HepG2 (cell line): ENCODE measurements around the gene NUP93. TPM values are rescaled to one million over a fixed set of nuclear protein-coding genes. Genes with fewer than 3 reads are reported as not detected.

Source experiments
- ATAC-seq: fragments of 200-7000 bp; cut with Tn5 transposase; 3 replicates; pipeline ENCODE4 v1.9.1; 2020; ENCODE audit warnings: mild to moderate bottlenecking, moderate library complexity
- BruUV-seq: library from RNA; stranded (reverse); fragments of 400-500 nt; replicated peaks from 2 replicates; lab custom pipeline; 2021; lab: Mats Ljungman, UMichigan
- CTCF ChIA-PET: fragments of 300-600 bp; formaldehyde crosslinking; extraction: SDS; loops from one replicate; lab custom pipeline; 2021; ENCODE audit warnings: low total read pairs, inconsistent platforms, low intra/inter-chr PET ratio; lab: Yijun Ruan, JAX
- POLR2A ChIA-PET: fragments of 350-600 bp; sonication (Branson Sonifier 250); formaldehyde crosslinking; loops from one replicate; lab custom pipeline; 2020; ENCODE audit warnings: antibody characterized with exemption, inconsistent platforms; lab: Yijun Ruan, JAX
- DNase-seq: peaks from one replicate; pipeline ENCODE4 v3.0.0-alpha.2; 2015; ENCODE audit warnings: low spot score
- FAIRE-seq: peaks from 3 replicates; lab custom pipeline; 2011; peaks lifted over from hg19 to GRCh38; lab: Jason Lieb, UNC
- H2AFZ ChIP-seq: one replicate; pipeline ENCODE4 v1.6.1; 2011; ENCODE audit warnings: low read length, inconsistent platforms
- H3K27ac ChIP-seq: fragments of 300-600 bp; 3 replicates; pipeline ENCODE4 v1.8.0; 2011; ENCODE audit warnings: mixed run types, mild to moderate bottlenecking, mixed read lengths, low read length, inconsistent platforms; ENCODE audit not compliant: insufficient read depth; ENCODE audit errors: extremely low read length
- H3K27me3 ChIP-seq, 2 experiments: fragments of 200-600 bp in 1 of 2; 2 replicates in 1 of 2; 3 replicates in 1 of 2; pipeline versions ENCODE4 v1.6.0 to v1.8.0; 2011; ENCODE audit warnings: low read length in 2 of 2, mild to moderate bottlenecking in 2 of 2, moderate library complexity in 2 of 2, inconsistent platforms in 1 of 2; ENCODE audit not compliant: insufficient read depth in 2 of 2, control insufficient read depth in 1 of 2
- H3K36me3 ChIP-seq, 2 experiments: fragments of 200-600 bp in 1 of 2; replicated peaks in 1 of 2; 2 replicates in 1 of 2; 3 replicates in 1 of 2; pipeline versions ENCODE4 v1.5.1 to v1.8.0; 2011; ENCODE audit warnings: low read length in 2 of 2, inconsistent platforms in 1 of 2; ENCODE audit not compliant: insufficient read depth in 2 of 2, control insufficient read depth in 1 of 2
- H3K4me1 ChIP-seq: 2 replicates; pipeline ENCODE4 v1.5.1; 2012; ENCODE audit warnings: low read length, inconsistent platforms; ENCODE audit not compliant: insufficient read depth
- H3K4me2 ChIP-seq: 2 replicates; pipeline ENCODE4 v1.6.0; 2011; ENCODE audit warnings: low read depth, low read length, inconsistent platforms
- H3K4me3 ChIP-seq, 3 experiments: fragments of 200-600 bp in 1 of 3; sonication (generic), shearing (Covaris generic) in 1 of 3; replicated peaks in 1 of 3; 2 replicates each; pipeline ENCODE4 v1.5.1; 2011 to 2016; ENCODE audit warnings: low read length in 3 of 3, inconsistent platforms in 2 of 3, low read depth in 2 of 3, mild to moderate bottlenecking in 2 of 3, control low read depth in 1 of 3, mixed read lengths in 1 of 3; ENCODE audit not compliant: insufficient read depth in 1 of 3
- H3K79me2 ChIP-seq: one replicate; pipeline ENCODE4 v1.6.1; 2011; ENCODE audit warnings: low read length, inconsistent platforms; ENCODE audit not compliant: insufficient read depth
- H3K9ac ChIP-seq: 2 replicates; pipeline ENCODE4 v1.6.0; 2011; ENCODE audit warnings: mild to moderate bottlenecking, low read depth, low read length, inconsistent platforms; ENCODE audit not compliant: insufficient read depth
- H3K9me3 ChIP-seq: 2 replicates; pipeline ENCODE4 v1.5.1; 2012; ENCODE audit warnings: mild to moderate bottlenecking, low read length
- H4K20me1 ChIP-seq: 2 replicates; pipeline ENCODE4 v1.6.0; 2011; ENCODE audit warnings: inconsistent platforms, mild to moderate bottlenecking, low read length, moderate library complexity; ENCODE audit not compliant: insufficient read depth
- ARHGAP35 ChIP-seq: sonication (generic); formaldehyde crosslinking; IDR thresholded peaks from 2 replicates; pipeline ENCODE4 v1.9.0; 2022; ENCODE audit warnings: mild to moderate bottlenecking, inconsistent platforms, moderate library complexity, missing genetic modification reagents, borderline replicate concordance
- ELF3 ChIP-seq: IDR thresholded peaks from 2 replicates; pipeline ENCODE4 v1.6.1; 2016; ENCODE audit warnings: missing genetic modification reagents, missing compliant biosample characterization
- GATAD2A ChIP-seq: IDR thresholded peaks from 2 replicates; pipeline ENCODE4 v1.6.1; 2016
- SOX5 ChIP-seq: IDR thresholded peaks from 2 replicates; pipeline ENCODE4 v1.6.1; 2016; ENCODE audit warnings: borderline replicate concordance
- SP2 ChIP-seq: sonication (generic); formaldehyde crosslinking; IDR thresholded peaks from 2 replicates; pipeline ENCODE4 v1.5.1; 2020; ENCODE audit warnings: mild to moderate bottlenecking, missing genetic modification reagents
- YEATS2 ChIP-seq: sonication (generic); formaldehyde crosslinking; IDR thresholded peaks from 2 replicates; pipeline ENCODE4 v1.4.0; 2020; ENCODE audit warnings: missing genetic modification reagents, borderline replicate concordance
- ZNF451 ChIP-seq: sonication (generic); formaldehyde crosslinking; IDR thresholded peaks from 2 replicates; pipeline ENCODE4 v1.5.0; 2020; ENCODE audit warnings: mild to moderate bottlenecking, missing genetic modification reagents
- WGBS: methylation state at CpG from one replicate; pipeline ENCODE4 v1.1.6; 2017; ENCODE audit warnings: low lambda C conversion rate; 5-methylcytosine and 5-hydroxymethylcytosine counted together
- in situ Hi-C: cut with HindIII; loops from 2 replicates; pipeline ENCODE4 v1.10.0; 2017; ENCODE audit warnings: low pct_unique_long_range_greater_than_20kb; ENCODE audit not compliant: extremely low pct_ligation_motif_present
- intact Hi-C: fragments of 100-400 bp; cut with micrococcal nuclease; formaldehyde crosslinking; loops from one replicate; pipeline ENCODE4 v1.10.0; 2022; ENCODE audit not compliant: unreplicated experiment
- polyA plus RNA-seq, 8 experiments: library from polyadenylated mRNA; depleted of rRNA in 3 of 8; stranded (reverse) in 7 of 8; unstranded in 1 of 8; fragments of >200 nt; fragmentation: Illumina TruSeq in 4 of 8; extraction: Trizol in 4 of 8; gene quantifications; 2 replicates each; pipeline versions ENCODE4 v1.2.1 to v1.2.3, GENCODE V29; 2011 to 2016; ENCODE audit warnings: low read depth in 4 of 8, missing spikeins in 1 of 8, mixed read lengths in 1 of 8; ENCODE audit not compliant: insufficient read depth in 1 of 8
- total RNA-seq, 5 experiments: library from RNA; depleted of rRNA; stranded (reverse); fragments of >200 nt; fragmentation: Illumina TruSeq; extraction: Trizol; gene quantifications; 2 replicates each; pipeline ENCODE4 v1.2.3, GENCODE V29; 2016; ENCODE audit warnings: low read depth in 1 of 5
- TF ChIP-seq, protein P1 (sequence below): sonication (generic); formaldehyde crosslinking; IDR thresholded peaks from 2 replicates; pipeline ENCODE4 v1.5.1; 2020; ENCODE audit warnings: mild to moderate bottlenecking, missing genetic modification reagents, borderline replicate concordance
- TF ChIP-seq, protein P2 (sequence below): IDR thresholded peaks from 2 replicates; pipeline ENCODE4 v1.4.0; 2020; ENCODE audit warnings: mild to moderate bottlenecking, missing genetic modification reagents
- TF ChIP-seq, protein P3 (sequence below): sonication (generic); formaldehyde crosslinking; IDR thresholded peaks from 2 replicates; pipeline ENCODE4 v1.8.1; 2023; ENCODE audit warnings: mild to moderate bottlenecking, missing genetic modification reagents, borderline replicate concordance
- TF ChIP-seq, protein P4 (sequence below), 2 experiments: sonication (generic) in 1 of 2; formaldehyde crosslinking in 1 of 2; IDR thresholded peaks; 2 replicates each; pipeline versions ENCODE4 v1.4.0 to v1.6.1; 2018 to 2020; ENCODE audit warnings: missing genetic modification reagents in 2 of 2, borderline replicate concordance in 1 of 2, low read depth in 1 of 2, mild to moderate bottlenecking in 1 of 2, missing biosample characterization in 1 of 2

The NUP93 gene
- total and polyA plus RNA-seq, 2 of the 13 experiments (the other 11 are each of a cell fraction or from before 2014, with no cell fraction given) = 58.5 to 140 TPM

DNA sequence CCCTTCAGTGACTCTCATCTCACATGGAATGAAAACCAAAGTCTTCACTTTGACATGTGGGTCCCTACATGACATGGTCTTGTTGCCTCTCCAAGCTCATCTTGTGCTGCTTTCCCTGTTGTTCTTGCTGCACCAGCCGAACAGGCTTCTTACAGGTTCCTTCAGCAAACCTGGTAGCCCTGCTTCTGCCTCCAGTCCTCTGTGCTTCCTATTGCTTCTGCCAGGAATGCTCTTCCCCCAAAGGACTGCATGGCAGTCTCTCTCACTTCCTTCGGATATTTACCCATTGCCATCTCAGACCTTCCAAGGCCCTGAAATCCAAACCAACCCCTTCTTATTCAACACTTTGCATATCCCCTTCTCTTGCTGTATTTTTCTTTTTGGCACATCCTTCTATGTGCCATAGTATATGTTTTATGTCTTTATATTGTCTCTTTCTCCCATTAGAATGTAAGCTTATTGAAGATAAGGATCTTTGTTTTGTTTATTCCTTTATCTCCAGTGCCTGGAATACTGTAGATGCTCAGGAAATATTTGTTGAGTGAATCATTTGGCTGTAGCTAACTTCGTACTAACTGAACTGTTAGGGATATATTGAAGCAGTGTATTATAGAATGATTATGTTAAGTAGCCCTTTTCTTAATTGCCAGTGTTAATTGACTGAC, 77.2 kb downstream of the NUP93 start:
- no TSS peak for BruUV-seq
- Histone ChIP-seq H3K9ac (no peak overlapping the region), H3K27me3 (no peaks in the 10 kb centered on the region), H2AFZ (no peak overlapping the region), H3K36me3 (peaks cover 4 to 19% of the 10 kb centered on the region in 2 experiments; a peak in 4 of 5 replicates), H3K9me3 (no peaks in the 10 kb centered on the region), H4K20me1 (no peaks in the 10 kb centered on the region), H3K27ac (peak overlapping the region; percentile 53), H3K4me3 (no peak overlapping the region), H3K79me2 (no peaks in the 10 kb centered on the region), H3K4me2 (no peak overlapping the region), H3K4me1 (peaks cover 35% of the 10 kb centered on the region)
- WGBS = 80% methylated on average over 3 of the region's 3 CpGs
- POLR2A ChIA-PET = interaction anchor here (1.0 to 1.5 kb wide), 3 partner anchors 11 to 44 kb away, joined by 3 to 4 read pairs (median 3); no protein-coding TSS in a partner anchor
- CTCF ChIA-PET = no interaction called here
- DNase-seq (peak; percentile 42), FAIRE-seq (no peak), ATAC-seq (peak; percentile 47; the same call in 2 of the 3 replicates)
- intact Hi-C loops = no loop called here
- in situ Hi-C loops = no loop called here
- TF ChIP-seq, protein P1, sequence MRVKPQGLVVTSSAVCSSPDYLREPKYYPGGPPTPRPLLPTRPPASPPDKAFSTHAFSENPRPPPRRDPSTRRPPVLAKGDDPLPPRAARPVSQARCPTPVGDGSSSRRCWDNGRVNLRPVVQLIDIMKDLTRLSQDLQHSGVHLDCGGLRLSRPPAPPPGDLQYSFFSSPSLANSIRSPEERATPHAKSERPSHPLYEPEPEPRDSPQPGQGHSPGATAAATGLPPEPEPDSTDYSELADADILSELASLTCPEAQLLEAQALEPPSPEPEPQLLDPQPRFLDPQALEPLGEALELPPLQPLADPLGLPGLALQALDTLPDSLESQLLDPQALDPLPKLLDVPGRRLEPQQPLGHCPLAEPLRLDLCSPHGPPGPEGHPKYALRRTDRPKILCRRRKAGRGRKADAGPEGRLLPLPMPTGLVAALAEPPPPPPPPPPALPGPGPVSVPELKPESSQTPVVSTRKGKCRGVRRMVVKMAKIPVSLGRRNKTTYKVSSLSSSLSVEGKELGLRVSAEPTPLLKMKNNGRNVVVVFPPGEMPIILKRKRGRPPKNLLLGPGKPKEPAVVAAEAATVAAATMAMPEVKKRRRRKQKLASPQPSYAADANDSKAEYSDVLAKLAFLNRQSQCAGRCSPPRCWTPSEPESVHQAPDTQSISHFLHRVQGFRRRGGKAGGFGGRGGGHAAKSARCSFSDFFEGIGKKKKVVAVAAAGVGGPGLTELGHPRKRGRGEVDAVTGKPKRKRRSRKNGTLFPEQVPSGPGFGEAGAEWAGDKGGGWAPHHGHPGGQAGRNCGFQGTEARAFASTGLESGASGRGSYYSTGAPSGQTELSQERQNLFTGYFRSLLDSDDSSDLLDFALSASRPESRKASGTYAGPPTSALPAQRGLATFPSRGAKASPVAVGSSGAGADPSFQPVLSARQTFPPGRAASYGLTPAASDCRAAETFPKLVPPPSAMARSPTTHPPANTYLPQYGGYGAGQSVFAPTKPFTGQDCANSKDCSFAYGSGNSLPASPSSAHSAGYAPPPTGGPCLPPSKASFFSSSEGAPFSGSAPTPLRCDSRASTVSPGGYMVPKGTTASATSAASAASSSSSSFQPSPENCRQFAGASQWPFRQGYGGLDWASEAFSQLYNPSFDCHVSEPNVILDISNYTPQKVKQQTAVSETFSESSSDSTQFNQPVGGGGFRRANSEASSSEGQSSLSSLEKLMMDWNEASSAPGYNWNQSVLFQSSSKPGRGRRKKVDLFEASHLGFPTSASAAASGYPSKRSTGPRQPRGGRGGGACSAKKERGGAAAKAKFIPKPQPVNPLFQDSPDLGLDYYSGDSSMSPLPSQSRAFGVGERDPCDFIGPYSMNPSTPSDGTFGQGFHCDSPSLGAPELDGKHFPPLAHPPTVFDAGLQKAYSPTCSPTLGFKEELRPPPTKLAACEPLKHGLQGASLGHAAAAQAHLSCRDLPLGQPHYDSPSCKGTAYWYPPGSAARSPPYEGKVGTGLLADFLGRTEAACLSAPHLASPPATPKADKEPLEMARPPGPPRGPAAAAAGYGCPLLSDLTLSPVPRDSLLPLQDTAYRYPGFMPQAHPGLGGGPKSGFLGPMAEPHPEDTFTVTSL (CRISPR knock-in tag) = peak; percentile 16; the same call in 1 of the 2 replicates
- TF ChIP-seq SOX5 (CRISPR knock-in tag) (peak; percentile 65; the same call in 1 of the 2 replicates), ZNF451 (CRISPR knock-in tag) (no peak), SP2 (CRISPR knock-in tag) (no peak), YEATS2 (no peak), GATAD2A (CRISPR knock-in tag) (peak; percentile 42; the same call in 1 of the 2 replicates), ARHGAP35 (CRISPR knock-in tag) (no peak), ELF3 (CRISPR knock-in tag) (0 out of 2 replicates have a peak, but pooled peaks have one; percentile 7)
- TF ChIP-seq, protein P2, sequence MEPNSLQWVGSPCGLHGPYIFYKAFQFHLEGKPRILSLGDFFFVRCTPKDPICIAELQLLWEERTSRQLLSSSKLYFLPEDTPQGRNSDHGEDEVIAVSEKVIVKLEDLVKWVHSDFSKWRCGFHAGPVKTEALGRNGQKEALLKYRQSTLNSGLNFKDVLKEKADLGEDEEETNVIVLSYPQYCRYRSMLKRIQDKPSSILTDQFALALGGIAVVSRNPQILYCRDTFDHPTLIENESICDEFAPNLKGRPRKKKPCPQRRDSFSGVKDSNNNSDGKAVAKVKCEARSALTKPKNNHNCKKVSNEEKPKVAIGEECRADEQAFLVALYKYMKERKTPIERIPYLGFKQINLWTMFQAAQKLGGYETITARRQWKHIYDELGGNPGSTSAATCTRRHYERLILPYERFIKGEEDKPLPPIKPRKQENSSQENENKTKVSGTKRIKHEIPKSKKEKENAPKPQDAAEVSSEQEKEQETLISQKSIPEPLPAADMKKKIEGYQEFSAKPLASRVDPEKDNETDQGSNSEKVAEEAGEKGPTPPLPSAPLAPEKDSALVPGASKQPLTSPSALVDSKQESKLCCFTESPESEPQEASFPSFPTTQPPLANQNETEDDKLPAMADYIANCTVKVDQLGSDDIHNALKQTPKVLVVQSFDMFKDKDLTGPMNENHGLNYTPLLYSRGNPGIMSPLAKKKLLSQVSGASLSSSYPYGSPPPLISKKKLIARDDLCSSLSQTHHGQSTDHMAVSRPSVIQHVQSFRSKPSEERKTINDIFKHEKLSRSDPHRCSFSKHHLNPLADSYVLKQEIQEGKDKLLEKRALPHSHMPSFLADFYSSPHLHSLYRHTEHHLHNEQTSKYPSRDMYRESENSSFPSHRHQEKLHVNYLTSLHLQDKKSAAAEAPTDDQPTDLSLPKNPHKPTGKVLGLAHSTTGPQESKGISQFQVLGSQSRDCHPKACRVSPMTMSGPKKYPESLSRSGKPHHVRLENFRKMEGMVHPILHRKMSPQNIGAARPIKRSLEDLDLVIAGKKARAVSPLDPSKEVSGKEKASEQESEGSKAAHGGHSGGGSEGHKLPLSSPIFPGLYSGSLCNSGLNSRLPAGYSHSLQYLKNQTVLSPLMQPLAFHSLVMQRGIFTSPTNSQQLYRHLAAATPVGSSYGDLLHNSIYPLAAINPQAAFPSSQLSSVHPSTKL (CRISPR knock-in tag) = peak; percentile 54
- TF ChIP-seq, protein P3, sequence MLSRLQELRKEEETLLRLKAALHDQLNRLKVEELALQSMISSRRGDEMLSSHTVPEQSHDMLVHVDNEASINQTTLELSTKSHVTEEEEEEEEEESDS (CRISPR knock-in tag) = no peak
- TF ChIP-seq, protein P4, sequence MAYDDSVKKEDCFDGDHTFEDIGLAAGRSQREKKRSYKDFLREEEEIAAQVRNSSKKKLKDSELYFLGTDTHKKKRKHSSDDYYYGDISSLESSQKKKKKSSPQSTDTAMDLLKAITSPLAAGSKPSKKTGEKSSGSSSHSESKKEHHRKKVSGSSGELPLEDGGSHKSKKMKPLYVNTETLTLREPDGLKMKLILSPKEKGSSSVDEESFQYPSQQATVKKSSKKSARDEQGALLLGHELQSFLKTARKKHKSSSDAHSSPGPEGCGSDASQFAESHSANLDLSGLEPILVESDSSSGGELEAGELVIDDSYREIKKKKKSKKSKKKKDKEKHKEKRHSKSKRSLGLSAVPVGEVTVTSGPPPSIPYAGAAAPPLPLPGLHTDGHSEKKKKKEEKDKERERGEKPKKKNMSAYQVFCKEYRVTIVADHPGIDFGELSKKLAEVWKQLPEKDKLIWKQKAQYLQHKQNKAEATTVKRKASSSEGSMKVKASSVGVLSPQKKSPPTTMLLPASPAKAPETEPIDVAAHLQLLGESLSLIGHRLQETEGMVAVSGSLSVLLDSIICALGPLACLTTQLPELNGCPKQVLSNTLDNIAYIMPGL (CRISPR knock-in tag; IDR thresholded peaks at IDR 0.05; ENCODE audit: borderline replicate concordance in 1 of 2, low read depth in 1 of 2) = peak in 1 of 2 experiments; percentile 16; a peak in 1 of 4 replicates
